GM23338 (cell line): ENCODE measurements around the gene KLHDC7A. TPM values are rescaled to one million over a fixed set of nuclear protein-coding genes. Genes with fewer than 3 reads are reported as not detected.

Experiments used
- ATAC-seq: fragments of 200-7000 bp; cut with Tn5 transposase; 3 replicates; pipeline ENCODE4 v1.9.1; 2020
- DNase-seq: peaks from one replicate; pipeline ENCODE4 v3.0.0-alpha.2; 2015; ENCODE audit warnings: low spot score
- H2AFZ ChIP-seq: fragments of 200-600 bp; sonication (generic); 2 replicates; pipeline ENCODE4 v1.8.0; 2016; ENCODE audit warnings: antibody characterized with exemption, mild to moderate bottlenecking, moderate library complexity
- H3F3A ChIP-seq: fragments of 200-600 bp; sonication (generic); replicated peaks from 2 replicates; pipeline ENCODE4 v1.8.0; 2017; ENCODE audit warnings: antibody characterized with exemption, mixed run types, low read depth
- H3K27ac ChIP-seq: fragments of 200-600 bp; sonication (generic); 2 replicates; pipeline ENCODE4 v1.6.1; 2016; ENCODE audit warnings: low read depth
- H3K27me3 ChIP-seq: fragments of 200-600 bp; sonication (generic); 2 replicates; pipeline ENCODE4 v1.8.0; 2016; ENCODE audit warnings: mild to moderate bottlenecking, mixed run types, moderate library complexity; ENCODE audit not compliant: insufficient read depth
- H3K36me3 ChIP-seq: fragments of 200-600 bp; sonication (generic); 2 replicates; pipeline ENCODE4 v1.8.0; 2016; ENCODE audit warnings: mild to moderate bottlenecking; ENCODE audit not compliant: insufficient read depth
- H3K4me1 ChIP-seq: fragments of 200-600 bp; sonication (generic); 2 replicates; pipeline ENCODE4 v1.8.0; 2016; ENCODE audit warnings: mild to moderate bottlenecking, moderate library complexity; ENCODE audit not compliant: insufficient read depth
- H3K4me2 ChIP-seq: fragments of 200-600 bp; sonication (generic); 2 replicates; pipeline ENCODE4 v1.7.1; 2017; ENCODE audit warnings: mixed run types
- H3K4me3 ChIP-seq: fragments of 200-600 bp; sonication (generic); 2 replicates; pipeline ENCODE4 v1.6.1; 2016; ENCODE audit warnings: mixed run types
- H3K79me2 ChIP-seq: fragments of 200-600 bp; sonication (generic); replicated peaks from 2 replicates; pipeline ENCODE4 v1.8.0; 2017; ENCODE audit warnings: mild to moderate bottlenecking; ENCODE audit not compliant: insufficient read depth
- H3K9me2 ChIP-seq: fragments of 200-600 bp; sonication (generic); 2 replicates; pipeline ENCODE4 v1.8.0; 2017; ENCODE audit not compliant: insufficient read depth
- H4K20me1 ChIP-seq: fragments of 200-600 bp; sonication (generic); replicated peaks from 2 replicates; pipeline ENCODE4 v1.8.0; 2017; ENCODE audit warnings: mild to moderate bottlenecking; ENCODE audit not compliant: insufficient read depth
- H3K27ac Mint-ChIP-seq: 2 replicates; pipeline ENCODE4 v1.8.0; 2020; ENCODE audit warnings: inconsistent platforms, mild to moderate bottlenecking, moderate library complexity, mixed read lengths
- H3K27me3 Mint-ChIP-seq: 3 replicates; pipeline ENCODE4 v1.8.0; 2022; ENCODE audit warnings: low read depth, mild to moderate bottlenecking, moderate library complexity, mixed read lengths, inconsistent platforms; ENCODE audit not compliant: insufficient read depth, poor library complexity
- H3K36me3 Mint-ChIP-seq: 3 replicates; pipeline ENCODE4 v1.8.0; 2021; ENCODE audit warnings: low read depth, mild to moderate bottlenecking, inconsistent platforms, moderate library complexity, mixed read lengths
- H3K4me1 Mint-ChIP-seq: 3 replicates; pipeline ENCODE4 v1.8.0; 2020; ENCODE audit warnings: mild to moderate bottlenecking, inconsistent platforms, mixed read lengths
- H3K4me3 Mint-ChIP-seq: 3 replicates; pipeline ENCODE4 v1.8.0; 2021; ENCODE audit warnings: moderate library complexity, mild to moderate bottlenecking, inconsistent platforms, mixed read lengths
- H3K9me3 Mint-ChIP-seq: 3 replicates; pipeline ENCODE4 v1.8.0; 2020; ENCODE audit warnings: moderate library complexity, mild to moderate bottlenecking, inconsistent platforms, mixed read lengths
- CREB1 ChIP-seq: fragments of 250-450 bp; sonication (Bioruptor Pico); IDR thresholded peaks from 2 replicates; pipeline ENCODE4 v1.5.0; 2020; ENCODE audit warnings: low read depth, mild to moderate bottlenecking, moderate library complexity
- EZH2 ChIP-seq: fragments of 200-600 bp; sonication (generic); IDR thresholded peaks from one replicate; pipeline ENCODE4 v1.8.0; 2017; ENCODE audit warnings: antibody characterized with exemption, mild to moderate bottlenecking, low read depth; ENCODE audit not compliant: unreplicated experiment
- EZH2phosphoT487 ChIP-seq: fragments of 200-600 bp; sonication (generic); IDR thresholded peaks from one replicate; pipeline ENCODE4 v1.8.1; 2018; ENCODE audit warnings: antibody characterized with exemption; ENCODE audit not compliant: unreplicated experiment
- JUNB ChIP-seq: IDR thresholded peaks from one replicate; pipeline ENCODE4 v1.6.1; 2016; ENCODE audit warnings: antibody characterized with exemption; ENCODE audit not compliant: unreplicated experiment
- NANOG ChIP-seq: IDR thresholded peaks from 2 replicates; pipeline ENCODE4 v1.6.1; 2016; ENCODE audit warnings: antibody characterized with exemption, borderline replicate concordance
- POLR2AphosphoS5 ChIP-seq: IDR thresholded peaks from 2 replicates; pipeline ENCODE4 v1.6.1; 2016; ENCODE audit warnings: antibody characterized with exemption, low read depth
- STAT1 ChIP-seq: IDR thresholded peaks from one replicate; pipeline ENCODE4 v1.6.1; 2016; ENCODE audit warnings: antibody characterized with exemption; ENCODE audit not compliant: unreplicated experiment
- ZNF114 ChIP-seq: fragments of 250-450 bp; sonication (Bioruptor Pico); IDR thresholded peaks from 2 replicates; pipeline ENCODE4 v1.5.0; 2020; ENCODE audit warnings: mild to moderate bottlenecking, moderate library complexity
- ZNF331 ChIP-seq: fragments of 250-450 bp; sonication (Bioruptor Pico); IDR thresholded peaks from 2 replicates; pipeline ENCODE4 v1.5.0; 2020; ENCODE audit warnings: low read depth, mild to moderate bottlenecking, moderate library complexity
- ZNF462 ChIP-seq: fragments of 250-450 bp; sonication (Bioruptor Pico); IDR thresholded peaks from 2 replicates; pipeline ENCODE4 v1.5.0; 2020; ENCODE audit warnings: mild to moderate bottlenecking, moderate library complexity
- polyA plus RNA-seq: library from polyadenylated mRNA; unstranded; fragments of >200 nt; fragmentation: Nextera tagmentation; extraction: Ambion mirVana; gene quantifications from 2 replicates; pipeline ENCODE4 v1.2.1, GENCODE V29; 2016
- total RNA-seq: library from RNA; depleted of rRNA; stranded (reverse); fragments of >200 nt; shearing (Covaris generic); gene quantifications from 2 replicates; pipeline ENCODE4 v1.2.3, GENCODE V29; 2014
- TF ChIP-seq, protein P1 (sequence below): IDR thresholded peaks from 2 replicates; pipeline ENCODE4 v1.6.1; 2016; ENCODE audit warnings: antibody characterized with exemption
- TF ChIP-seq, protein P2 (sequence below): IDR thresholded peaks from one replicate; pipeline ENCODE4 v1.6.1; 2018; ENCODE audit warnings: antibody characterized with exemption; ENCODE audit not compliant: unreplicated experiment

The KLHDC7A gene
- total and polyA plus RNA-seq, 2 experiments from 2014 or later, result 4.5 to 22.4 TPM

DNA sequence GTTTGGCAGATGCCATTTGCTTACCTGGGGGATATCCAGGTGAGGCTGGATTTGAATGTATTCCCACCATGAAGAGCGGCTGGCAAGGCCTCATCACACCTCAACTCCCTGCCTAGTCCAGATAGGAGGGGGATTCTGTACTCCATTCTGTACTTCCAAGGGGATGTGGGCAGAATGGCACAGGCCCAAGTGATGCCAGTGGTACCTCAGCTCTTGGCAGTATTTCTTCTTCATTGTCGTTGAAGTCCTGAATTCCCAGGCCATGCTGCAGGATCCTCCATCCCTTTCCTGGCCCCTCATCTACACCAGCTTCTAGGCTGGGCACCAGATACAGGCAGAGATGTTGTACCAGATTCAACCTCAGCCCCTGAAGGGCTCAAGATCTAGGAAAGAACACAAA, 47.9 kb downstream of the KLHDC7A start:
- no peaks in the 10 kb centered on the region for H3F3A ChIP-seq
- no peaks in the 10 kb centered on the region for H3K36me3 ChIP-seq
- H2AFZ ChIP-seq, result no peak overlapping the region
- H3K4me1 ChIP-seq, result no peaks in the 10 kb centered on the region
- H3K4me2 ChIP-seq, result no peak overlapping the region
- no peaks in the 10 kb centered on the region for H4K20me1 ChIP-seq
- H3K4me3 ChIP-seq, result no peak overlapping the region
- Mint-ChIP-seq H3K27ac (no peak overlapping the region), H3K4me1 (no peaks in the 10 kb centered on the region), H3K27me3 (peaks cover 6% of the 10 kb centered on the region), H3K9me3 (no peaks in the 10 kb centered on the region), H3K36me3 (no peaks in the 10 kb centered on the region), H3K4me3 (no peak overlapping the region)
- TF ChIP-seq CREB1 (CRISPR knock-in tag), result no peak
- TF ChIP-seq NANOG, result no peak
- no peak for TF ChIP-seq JUNB
- TF ChIP-seq ZNF331 (CRISPR knock-in tag), result no peak
- no peak for TF ChIP-seq EZH2phosphoT487
- no peak for TF ChIP-seq STAT1
- no peak for TF ChIP-seq POLR2AphosphoS5
- no peak for TF ChIP-seq EZH2
- TF ChIP-seq, protein P1, sequence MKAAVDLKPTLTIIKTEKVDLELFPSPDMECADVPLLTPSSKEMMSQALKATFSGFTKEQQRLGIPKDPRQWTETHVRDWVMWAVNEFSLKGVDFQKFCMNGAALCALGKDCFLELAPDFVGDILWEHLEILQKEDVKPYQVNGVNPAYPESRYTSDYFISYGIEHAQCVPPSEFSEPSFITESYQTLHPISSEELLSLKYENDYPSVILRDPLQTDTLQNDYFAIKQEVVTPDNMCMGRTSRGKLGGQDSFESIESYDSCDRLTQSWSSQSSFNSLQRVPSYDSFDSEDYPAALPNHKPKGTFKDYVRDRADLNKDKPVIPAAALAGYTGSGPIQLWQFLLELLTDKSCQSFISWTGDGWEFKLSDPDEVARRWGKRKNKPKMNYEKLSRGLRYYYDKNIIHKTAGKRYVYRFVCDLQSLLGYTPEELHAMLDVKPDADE, result no peak
- no peak for TF ChIP-seq ZNF462
- TF ChIP-seq, protein P2, sequence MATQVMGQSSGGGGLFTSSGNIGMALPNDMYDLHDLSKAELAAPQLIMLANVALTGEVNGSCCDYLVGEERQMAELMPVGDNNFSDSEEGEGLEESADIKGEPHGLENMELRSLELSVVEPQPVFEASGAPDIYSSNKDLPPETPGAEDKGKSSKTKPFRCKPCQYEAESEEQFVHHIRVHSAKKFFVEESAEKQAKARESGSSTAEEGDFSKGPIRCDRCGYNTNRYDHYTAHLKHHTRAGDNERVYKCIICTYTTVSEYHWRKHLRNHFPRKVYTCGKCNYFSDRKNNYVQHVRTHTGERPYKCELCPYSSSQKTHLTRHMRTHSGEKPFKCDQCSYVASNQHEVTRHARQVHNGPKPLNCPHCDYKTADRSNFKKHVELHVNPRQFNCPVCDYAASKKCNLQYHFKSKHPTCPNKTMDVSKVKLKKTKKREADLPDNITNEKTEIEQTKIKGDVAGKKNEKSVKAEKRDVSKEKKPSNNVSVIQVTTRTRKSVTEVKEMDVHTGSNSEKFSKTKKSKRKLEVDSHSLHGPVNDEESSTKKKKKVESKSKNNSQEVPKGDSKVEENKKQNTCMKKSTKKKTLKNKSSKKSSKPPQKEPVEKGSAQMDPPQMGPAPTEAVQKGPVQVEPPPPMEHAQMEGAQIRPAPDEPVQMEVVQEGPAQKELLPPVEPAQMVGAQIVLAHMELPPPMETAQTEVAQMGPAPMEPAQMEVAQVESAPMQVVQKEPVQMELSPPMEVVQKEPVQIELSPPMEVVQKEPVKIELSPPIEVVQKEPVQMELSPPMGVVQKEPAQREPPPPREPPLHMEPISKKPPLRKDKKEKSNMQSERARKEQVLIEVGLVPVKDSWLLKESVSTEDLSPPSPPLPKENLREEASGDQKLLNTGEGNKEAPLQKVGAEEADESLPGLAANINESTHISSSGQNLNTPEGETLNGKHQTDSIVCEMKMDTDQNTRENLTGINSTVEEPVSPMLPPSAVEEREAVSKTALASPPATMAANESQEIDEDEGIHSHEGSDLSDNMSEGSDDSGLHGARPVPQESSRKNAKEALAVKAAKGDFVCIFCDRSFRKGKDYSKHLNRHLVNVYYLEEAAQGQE, result no peak
- TF ChIP-seq ZNF114 (CRISPR knock-in tag), result no peak
- H3K27ac ChIP-seq, result no peak overlapping the region
- no peaks in the 10 kb centered on the region for H3K9me2 ChIP-seq
- ATAC-seq (no peak), DNase-seq (no peak)
- no peaks in the 10 kb centered on the region for H3K27me3 ChIP-seq
- H3K79me2 ChIP-seq, result no peaks in the 10 kb centered on the region
